ENCODE measurements around the gene HS3ST3A1. TPM values are rescaled to one million over a fixed set of nuclear protein-coding genes. Genes with fewer than 3 reads are reported as not detected.
A peak's percentile ranks its signal among the peaks of the same experiment; 100 is the strongest.

HS3ST3A1 gene
- polyA plus RNA-seq (ENCODE audit: insufficient read depth in 1 of 5, insufficient read length in 5 of 5, low replicate concordance in 1 of 5) = 1 to 10 TPM; 3.7 to 9.1 (median 5.3) TPM
- long read RNA-seq, donor 1, transcript HS3ST3A1-201 (2 exons, 2,527 nt) = major isoform, 12 of 12 reads
- long read RNA-seq, donor 1, partial matches to known transcripts = 0 of 12 reads
- long read RNA-seq, donor 1, other reads (novel, unspliced or antisense) = 0 of 12 reads
- long read RNA-seq, donor 2, partial matches to known transcripts = 0 of 3 reads
- long read RNA-seq, donor 2, other reads (novel, unspliced or antisense) = 0 of 3 reads
- long read RNA-seq, donor 3, transcript HS3ST3A1-201 (2 exons, 2,527 nt) = major isoform, 7 of 7 reads
- long read RNA-seq, donor 3, partial matches to known transcripts = 0 of 7 reads
- long read RNA-seq, donor 3, other reads (novel, unspliced or antisense) = 0 of 7 reads
- long read RNA-seq, donor 4, partial matches to known transcripts = 0 of 2 reads
- long read RNA-seq, donor 4, other reads (novel, unspliced or antisense) = 0 of 2 reads
- long read RNA-seq, donor 5, partial matches to known transcripts = 0 of 2 reads
- long read RNA-seq, donor 5, other reads (novel, unspliced or antisense) = 0 of 2 reads
- long read RNA-seq, donor 6, transcript HS3ST3A1-201 (2 exons, 2,527 nt) = major isoform, 9 of 9 reads
- long read RNA-seq, donor 6, partial matches to known transcripts = 0 of 9 reads
- long read RNA-seq, donor 6, other reads (novel, unspliced or antisense) = 0 of 9 reads
- long read RNA-seq, donor 7, transcript HS3ST3A1-201 (2 exons, 2,527 nt) = major isoform, 6 of 6 reads
- long read RNA-seq, donor 7, partial matches to known transcripts = 0 of 6 reads
- long read RNA-seq, donor 7, other reads (novel, unspliced or antisense) = 0 of 6 reads
- long read RNA-seq, donor 8, partial matches to known transcripts = 0 of 2 reads
- long read RNA-seq, donor 8, other reads (novel, unspliced or antisense) = 0 of 2 reads

GRCh38 chr17:13601776-13602551 is at the start of gene HS3ST3A1:
HS3ST3A1 (minus strand) TSS chr17:13601929; CDS start chr17:13601129, 800 bp downstream.
- peak; percentile 84 to 85 for DNase-seq

DNA sequence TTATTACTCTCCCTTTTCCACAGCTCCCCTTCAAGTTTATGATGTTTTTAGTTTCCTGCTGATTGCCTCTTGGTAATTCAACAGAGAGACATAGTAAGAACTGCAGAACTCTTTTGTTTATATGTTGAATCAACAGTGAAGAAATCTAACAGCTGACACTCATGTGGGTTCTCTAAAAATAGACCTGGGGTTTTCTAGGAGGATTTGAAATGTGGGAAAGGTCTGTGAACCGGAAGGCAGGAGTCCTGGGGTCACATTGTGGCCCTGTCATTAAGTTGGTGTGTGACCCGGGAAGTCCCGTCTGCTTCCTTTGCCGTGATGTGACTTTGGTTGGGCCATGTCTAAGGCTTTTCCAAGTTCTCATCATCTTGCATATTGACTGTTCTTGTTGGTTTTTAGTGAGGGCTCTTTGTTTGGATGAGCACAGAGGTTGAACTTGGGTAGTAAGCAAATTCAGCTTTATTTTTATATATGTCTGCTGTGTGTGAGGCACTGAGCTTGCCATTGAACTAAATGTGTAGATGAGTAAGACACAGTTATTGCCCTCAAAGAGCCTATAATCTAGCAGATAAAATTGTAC is 48.5 kb upstream of the HS3ST3A1 start:
- peak; percentile 16 to 34 for DNase-seq

DNA sequence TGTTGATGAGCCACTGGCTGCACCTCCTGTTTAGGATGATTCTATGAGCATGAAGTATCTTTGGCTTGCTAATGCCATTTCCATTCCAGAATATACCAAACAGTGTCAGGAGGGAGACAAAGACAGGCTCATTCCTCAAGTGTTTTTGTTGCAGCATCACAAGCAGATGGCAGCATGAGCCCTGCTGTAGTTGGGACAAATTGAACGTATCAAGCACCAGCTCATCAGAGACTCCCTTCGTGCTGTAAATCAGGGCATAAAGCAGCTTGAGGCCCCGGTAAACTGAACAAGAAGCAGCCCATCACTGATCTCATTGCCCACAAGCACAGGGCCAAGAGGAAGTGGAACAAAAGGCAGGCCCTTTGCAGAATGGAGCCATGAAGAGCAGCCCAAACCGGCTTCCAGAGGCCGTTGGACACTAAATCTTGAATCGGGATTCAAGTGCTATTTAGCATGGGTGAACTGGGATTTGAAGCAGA is 45.9 kb upstream of the HS3ST3A1 start:
- peak; percentile 92 to 95 for DNase-seq

GRCh38 chr17:13646969-13647542 is 45.3 kb upstream of the HS3ST3A1 start:
- DNase-seq = no peak

DNA sequence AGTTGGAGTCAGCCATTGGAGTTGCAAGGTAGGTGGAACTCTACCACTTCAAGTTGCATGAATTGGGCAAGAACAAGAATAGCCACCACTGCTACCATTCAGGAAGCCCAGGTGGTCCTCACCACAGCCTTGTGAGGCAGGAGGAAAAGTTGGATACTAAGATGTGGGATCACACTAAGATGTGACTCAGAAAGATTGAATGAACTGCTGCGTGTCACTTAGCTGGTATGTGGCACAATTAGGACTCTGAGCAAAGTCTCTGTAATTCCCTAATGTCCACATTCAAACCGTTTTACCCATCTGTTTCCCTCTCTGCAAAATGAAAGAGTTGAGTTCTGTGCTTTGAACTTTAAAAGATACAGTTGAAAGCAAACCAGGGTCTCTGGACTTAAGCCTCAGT is 44.7 kb upstream of the HS3ST3A1 start:
- no peak for DNase-seq

- DNase-seq = no peak
These were observed 41.5 kb upstream of the HS3ST3A1 start for GRCh38 chr17:13643180-13643579.

DNA sequence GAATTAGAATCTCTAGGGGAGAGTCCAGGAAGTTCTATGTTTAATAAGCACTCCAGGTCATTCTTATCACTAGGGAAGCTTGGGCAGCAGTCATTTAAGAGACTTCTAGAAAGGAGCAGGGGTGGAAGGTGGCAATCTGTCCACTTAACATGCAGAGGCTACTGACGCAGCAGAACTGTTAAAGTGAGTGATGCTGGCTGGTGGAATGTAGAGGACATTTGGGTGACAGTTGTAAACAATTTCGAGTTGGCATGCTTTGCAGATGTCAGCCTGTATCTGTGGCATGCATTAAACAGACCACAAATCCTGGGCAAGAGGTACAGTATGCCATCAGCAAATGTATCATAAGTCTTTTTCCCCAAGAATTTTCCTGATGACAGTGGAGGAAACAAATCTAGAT is 40.5 kb upstream of the HS3ST3A1 start:
- no peak for DNase-seq

DNA sequence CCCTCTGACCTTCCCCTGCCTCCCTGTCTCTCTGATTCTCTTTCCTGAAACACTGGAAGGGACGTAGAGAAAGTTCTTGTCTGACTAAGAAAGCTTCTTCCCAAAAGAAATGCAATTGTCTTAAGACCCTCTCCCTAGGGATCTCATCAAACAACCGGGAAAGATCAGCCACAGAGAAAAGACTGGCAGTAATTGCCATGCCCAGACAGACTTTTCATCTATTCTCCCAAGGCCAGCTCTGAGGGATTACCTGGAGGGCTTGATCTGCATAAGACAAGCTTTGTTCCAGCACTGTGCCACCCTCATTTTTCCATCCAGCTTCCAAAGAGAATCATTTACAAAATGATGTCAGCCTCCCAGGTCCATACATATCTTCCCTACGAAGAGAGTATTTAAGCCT is 38.8 kb upstream of the HS3ST3A1 start:
- no peak for DNase-seq

DNA sequence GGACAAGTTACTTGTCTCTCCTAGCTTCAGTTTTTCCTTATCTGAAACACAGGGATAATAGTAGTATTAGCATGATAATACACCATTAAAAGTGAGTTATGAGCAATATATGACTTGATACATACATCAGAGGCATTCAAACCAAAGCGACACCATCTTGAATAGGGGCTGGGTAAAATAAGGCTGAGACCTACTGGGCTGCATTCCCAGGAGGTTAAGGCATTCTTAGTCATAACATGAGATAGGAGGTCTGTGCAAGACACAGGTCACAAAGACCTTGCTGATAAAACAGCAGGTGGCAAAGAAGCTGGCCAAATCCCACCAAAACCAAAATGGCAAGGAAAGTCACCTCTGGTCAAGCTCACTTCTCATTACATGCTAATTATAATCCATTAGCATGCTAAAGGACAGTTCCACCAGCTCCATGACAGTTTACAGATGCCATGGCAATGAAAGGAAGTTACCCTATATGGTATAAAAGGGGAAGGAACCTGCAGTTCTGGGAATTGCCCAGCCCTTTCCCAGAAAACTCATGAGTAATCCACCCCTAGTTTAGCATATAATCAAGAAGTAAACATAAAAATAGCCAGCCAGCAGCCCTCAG is 37.2 kb upstream of the HS3ST3A1 start:
- no peak for DNase-seq

DNA sequence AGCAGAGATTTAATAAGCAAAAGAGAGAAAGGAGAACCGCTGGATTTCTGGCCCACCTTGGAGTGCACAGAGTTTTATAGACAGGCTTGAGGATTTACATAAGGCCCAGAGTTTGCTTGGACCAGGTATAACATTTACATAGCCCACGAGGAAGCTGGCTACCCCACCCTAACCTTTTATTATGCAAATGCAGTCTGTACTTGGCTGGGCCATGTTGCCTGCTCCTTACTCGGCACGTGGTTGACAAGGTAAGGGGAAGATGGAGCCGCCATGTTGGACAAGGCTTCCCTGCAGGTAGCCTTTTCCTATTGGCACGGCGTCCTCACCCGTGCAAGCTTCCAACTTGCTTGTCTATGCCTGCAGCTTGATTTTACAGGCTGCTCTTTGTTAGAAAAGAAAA is 35.2 kb upstream of the HS3ST3A1 start:
- no peak for DNase-seq

GRCh38 chr17:13635951-13636350 is 34.2 kb upstream of the HS3ST3A1 start:
- DNase-seq = no peak

DNA sequence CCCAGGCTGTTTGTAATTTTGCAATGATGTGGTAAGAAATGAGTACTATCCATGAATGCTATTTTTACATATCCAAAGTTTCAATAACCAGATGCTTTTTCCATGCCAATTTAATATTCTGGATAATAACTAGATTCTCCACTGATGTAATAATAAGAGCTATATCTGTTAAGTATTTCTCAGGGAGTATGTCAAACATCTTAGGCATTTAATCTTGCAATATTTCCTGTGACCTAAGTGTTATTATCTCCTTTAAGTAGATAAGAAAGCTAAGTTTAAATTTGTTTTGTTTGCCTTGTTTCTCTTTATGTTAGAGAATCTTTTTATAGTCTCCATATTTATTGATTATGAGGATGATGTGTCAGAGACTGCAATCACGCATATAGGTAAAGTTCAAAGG is 32.3 kb upstream of the HS3ST3A1 start:
- DNase-seq = no peak

DNA sequence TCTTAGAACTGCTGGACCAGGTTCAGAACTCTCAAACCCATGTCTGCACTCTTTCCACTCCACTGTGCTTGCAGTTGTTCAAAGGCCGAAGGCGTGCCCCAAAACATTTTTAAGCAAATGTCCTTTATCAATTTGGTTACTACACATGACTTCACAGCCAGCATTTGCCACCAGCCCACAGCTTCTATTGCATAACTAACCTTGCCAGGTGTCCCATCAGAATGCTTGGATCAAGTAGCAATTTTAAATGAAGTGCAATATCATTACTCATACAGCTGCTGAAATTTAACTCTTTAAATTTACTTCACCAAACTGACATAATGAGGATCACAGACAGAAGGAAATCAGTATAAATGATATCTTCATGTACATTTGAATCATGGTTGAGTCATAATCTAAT is 29.8 kb upstream of the HS3ST3A1 start:
- no peak for DNase-seq

DNA sequence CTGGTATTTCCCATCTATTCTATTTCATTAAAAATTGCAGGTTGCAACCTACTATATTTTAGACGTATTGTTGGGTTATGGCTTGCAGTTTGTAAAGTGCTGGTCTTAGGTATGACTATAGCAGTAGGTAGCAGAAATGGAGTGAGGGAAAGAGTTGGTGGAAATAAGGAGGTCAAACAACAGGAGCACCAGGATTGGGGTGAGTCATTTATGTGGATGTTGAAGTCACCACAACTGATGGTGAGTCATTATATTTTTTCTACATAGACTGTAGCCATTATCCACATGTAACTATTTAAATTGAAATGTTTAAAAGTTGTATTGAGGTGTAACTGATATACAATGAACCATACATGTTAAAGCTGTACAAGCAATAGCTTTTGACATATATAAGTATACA is 25.0 kb upstream of the HS3ST3A1 start:
- DNase-seq = no peak

GRCh38 chr17:13619462-13619861 is 17.7 kb upstream of the HS3ST3A1 start:
- no peak for DNase-seq

GRCh38 chr17:13616031-13616430 is 14.3 kb upstream of the HS3ST3A1 start:
- no peak for DNase-seq

- no peak for DNase-seq
These were observed 8.2 kb upstream of the HS3ST3A1 start for GRCh38 chr17:13609941-13610340.

DNA sequence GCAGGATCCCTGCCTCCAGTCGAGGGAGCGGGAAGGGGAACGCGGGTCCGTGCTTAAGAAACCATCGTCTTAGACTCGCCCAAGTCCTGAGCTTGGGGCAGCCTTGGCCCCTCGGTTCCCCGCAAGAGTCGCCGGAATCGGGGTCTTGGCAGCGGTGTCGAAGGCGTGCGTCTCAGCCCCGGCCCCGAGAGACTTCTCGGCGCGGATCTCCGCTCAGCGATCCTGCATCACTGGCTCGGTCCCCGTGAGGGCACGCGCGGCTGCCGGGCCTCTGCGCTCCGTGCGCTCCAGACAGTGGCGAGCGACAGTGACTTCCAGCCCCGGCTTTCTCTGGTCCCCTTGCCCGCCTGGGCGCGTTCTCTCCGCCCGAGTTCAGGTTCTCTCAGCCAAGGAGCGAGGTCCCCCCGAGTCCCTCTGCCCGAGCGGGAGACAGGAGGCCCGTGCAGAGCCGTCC is 380 bp downstream of the HS3ST3A1 start:
- DNase-seq = no peak

GRCh38 chr17:13600475-13601321 is 1.0 kb downstream of the HS3ST3A1 start:
- DNase-seq = no peak
